Measurements from ENCODE around the gene RAB25.
"Not testable (repeated sequence)": the region's sequence is repeated elsewhere in the genome, so short reads cannot be mapped to it uniquely, and the experiment has no call there.

Gene RAB25

DNA sequence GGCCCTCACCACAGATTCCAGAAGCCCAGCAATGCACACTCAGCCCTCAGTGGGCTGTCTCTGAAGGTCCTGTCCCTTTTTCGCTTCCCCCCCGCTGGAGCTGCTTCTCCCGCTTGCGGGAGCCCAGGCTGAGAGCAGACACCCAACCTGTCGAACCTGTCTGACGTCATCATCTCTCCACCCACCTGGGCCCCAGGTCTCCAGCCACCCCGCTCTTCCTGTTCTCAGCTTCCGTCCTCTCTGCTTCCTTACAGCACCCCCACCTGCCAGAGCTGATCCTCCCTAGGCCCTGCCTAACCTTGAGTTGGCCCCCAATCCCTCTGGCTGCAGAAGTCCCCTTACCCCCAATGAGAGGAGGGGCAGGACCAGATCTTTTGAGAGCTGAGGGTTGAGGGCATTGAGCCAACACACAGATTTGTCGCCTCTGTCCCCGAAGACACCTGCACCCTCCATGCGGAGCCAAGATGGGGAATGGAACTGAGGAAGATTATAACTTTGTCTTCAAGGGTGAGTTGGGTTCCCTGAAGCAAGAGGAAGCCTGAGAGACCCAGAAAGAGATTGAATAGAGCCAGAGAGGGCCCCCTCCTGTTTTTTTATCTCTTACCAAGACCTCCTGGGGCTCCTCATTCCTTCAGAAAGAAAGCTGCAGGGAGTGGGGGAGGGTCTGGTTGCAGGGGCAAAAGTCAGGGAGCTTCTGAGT, at the start of gene RAB25:
Gene RAB25 (plus strand): TSS at position 224 of the 700 bp plus-strand sequence. CDS start 241 bp downstream, at position 465.
- no peak for DNase-seq

DNA sequence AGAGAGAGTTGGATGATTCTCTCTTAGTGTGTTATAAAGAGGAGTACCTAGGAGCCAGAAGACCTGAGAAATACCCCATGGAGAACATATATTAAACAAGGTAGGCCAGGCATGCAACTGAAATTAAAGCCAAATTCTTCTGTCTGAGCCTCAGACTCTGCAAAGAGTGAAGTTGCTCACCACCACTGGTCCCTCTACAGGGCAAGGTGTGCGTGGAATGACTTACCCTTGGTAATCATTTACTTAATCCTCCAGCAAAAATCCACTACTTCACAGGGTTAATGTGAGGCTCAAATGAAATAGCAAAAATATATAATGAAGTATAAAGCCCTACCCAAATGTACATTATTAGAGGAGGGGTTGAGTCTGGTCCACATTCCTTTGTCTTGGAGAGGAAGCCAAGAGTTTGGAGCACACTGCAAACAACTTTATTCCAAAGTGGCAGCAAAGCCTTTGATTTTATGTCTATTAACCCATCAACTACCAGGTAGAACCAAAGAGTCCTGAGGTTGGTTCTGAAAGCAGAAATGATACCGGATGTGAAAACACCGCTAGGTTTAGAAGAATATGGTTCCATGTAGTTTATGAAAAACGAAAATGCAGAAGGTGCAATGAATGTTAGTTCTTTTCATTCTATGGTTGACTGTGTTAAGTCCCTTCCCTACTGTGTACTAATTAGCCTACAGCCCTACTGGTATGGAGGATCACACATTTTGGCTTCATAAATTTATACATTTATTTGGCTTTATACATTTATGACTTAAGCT, 48.7 kb upstream of the RAB25 start:
- DNase-seq: no peak

DNA sequence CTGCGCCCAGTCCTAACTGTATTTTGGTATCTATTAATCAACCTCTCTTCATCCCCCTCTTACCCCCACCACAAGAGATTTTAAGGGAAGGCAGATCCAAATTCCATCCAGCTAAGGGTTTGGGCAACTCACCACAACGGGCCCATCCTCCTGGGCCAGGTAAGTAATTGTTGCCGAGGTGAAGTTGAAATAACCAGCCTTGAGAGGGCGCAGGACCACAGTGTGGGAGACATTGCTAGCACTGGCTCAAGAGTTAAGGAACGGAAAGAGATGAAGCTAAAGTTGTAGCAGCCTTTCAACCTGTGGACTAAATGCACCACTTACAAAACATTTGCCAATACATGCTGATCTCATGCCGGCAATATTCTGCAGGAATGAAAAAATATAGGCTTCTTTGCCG, 46.1 kb upstream of the RAB25 start:
- no peak for DNase-seq

DNA sequence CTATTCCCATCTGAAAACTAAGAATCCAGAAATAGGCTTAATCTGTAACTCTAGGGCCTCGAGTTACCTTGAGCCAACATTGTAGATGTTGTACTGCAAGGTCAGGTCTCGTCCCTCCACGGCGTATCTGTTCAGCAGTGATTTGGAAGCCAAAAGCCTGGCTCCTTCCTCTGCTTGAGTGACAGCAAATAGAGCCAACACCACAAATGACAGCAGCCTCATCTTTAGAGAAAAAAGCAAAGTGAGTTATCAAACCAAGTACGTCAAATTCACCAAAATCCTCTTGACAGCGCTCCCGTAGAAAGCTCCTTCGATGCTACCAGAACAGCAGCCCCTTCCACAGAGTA, 41.0 kb upstream of the RAB25 start:
- DNase-seq: no peak

DNA sequence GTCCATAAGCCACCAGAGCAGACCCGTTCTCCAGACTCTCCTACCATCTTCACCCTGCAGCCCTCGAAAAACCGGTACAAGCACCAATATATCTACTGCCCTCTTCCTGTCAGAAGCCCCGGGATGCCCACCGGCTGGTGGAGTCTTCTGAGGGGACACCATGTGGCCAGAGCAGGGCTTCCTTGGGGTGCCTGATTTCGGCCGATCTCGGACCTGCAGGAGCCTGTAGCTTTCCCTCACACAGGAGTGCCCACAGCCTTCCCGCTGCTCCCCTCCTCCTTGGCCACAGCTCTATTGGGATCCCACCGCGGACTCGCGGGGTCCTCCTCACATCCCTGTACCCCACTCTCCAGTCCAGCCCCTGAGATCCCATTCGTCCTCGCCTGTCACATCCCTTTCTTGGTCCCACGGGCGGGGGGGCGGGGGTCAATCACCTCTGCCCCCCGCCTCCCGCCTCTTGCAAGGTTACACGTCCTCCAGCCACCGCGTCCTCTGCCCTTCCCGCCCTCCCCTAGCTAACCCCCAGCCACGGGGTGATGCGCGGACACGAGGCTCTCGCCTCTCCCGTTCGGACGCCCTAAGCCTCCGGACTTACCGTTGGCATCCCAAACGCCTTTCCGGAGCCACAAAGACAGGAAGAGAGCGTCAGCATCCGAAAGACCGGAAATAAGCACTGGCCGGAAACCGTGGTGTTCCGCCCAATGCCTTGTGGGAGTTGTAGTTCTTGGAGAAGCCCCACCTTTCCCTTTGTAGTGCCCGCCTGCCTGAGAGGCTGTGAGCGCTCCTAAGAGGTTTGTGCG, 40.5 kb upstream of the RAB25 start, which contains the start of gene SSR2:
Gene SSR2 (minus strand): TSS at position 659 of the 800 bp plus-strand sequence. CDS start 784 bp downstream, outside the sequence.
- DNase-seq: peak; percentile 86

DNA sequence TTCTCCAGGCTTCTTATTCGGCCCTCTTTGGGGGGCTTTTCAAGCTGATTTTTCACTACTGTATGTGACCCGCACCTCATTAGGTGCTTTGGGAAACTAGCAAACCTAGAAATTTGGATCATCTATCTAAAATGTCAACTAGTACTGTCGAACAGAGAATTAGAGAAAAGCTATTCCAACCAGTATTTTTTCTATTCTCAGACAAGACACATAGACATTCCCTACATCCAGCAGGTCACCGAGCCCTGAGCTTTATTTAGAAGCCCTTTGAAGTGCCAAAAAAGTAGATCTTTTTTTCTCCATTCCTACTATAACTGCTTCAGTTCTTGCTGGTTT, 39.9 kb upstream of the RAB25 start:
- DNase-seq: no peak

DNA sequence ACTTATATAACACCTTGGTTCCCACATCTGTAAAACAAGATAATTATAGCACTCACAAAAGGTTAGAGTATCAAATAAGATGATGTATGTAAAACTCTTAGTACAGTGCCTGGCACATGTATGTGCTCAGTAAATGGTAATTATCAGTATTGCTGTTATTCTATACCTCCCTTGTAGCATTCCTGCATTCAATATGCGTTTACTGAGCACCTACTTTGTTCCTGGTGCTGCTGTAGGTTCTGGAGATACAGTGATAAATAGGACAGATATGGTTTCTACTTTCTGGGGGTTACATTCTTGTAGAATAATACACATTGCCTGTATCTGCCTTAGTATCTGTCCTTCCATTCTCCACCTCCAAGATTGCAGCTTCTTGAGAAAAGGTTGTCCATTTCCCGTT, 39.0 kb upstream of the RAB25 start:
- DNase-seq: no peak

DNA sequence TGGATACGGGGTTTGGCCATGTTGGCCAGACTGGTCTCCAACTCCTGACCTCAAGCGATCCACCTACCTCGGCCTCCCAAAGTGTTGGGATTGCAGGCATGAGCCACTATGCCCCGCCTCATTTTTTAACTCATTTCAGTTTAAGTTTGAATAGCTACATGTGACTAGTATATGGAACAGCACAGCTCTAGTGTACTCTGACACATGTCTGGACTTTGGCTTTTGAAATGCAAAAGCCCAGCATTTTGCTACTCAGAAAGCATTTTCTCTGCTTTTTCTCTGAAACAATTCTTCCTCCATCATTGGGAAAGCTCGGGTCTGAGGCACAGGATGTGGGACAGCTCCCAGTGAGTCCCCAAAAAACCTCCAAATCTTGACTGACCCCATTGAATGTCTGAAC, 36.2 kb upstream of the RAB25 start:
- no peak for DNase-seq

DNA sequence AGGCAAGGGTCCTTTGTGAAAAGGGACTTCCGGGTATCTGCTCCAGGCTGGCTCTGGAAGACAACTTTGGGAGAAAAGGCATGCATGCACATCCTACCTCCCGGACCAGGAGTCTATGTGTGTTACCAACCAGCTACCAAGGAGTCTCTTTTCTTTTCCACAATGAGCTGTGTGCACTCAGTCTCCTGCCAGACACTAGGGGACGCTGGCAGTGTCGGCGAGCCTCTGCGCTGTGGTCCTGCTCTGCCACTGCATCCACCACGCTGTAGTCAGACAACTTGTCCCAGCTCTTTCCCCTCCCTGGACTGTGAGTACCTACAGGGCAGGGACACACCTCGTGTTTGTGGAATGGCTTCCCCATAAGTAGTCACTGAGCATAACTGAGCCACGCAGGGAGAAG, 35.1 kb upstream of the RAB25 start:
- DNase-seq: peak; percentile 69

DNA sequence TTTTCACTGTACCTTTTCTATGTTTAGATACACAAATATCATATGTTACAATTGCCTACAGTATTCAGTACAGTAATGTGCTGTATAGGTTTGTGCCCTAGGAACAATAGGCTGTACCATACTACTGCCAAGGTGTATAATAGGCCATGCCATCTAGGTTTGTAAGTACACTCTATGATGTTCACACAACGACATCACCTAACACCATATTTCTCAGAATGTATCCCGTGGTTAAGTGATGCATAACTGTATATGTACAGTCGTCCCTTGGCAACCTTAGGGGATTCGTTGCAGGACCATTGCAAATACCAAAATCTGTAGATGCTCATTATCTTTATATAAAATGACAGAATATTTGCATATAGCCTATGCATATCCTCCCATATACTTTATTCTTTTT, 34.4 kb upstream of the RAB25 start:
- no peak for DNase-seq

DNA sequence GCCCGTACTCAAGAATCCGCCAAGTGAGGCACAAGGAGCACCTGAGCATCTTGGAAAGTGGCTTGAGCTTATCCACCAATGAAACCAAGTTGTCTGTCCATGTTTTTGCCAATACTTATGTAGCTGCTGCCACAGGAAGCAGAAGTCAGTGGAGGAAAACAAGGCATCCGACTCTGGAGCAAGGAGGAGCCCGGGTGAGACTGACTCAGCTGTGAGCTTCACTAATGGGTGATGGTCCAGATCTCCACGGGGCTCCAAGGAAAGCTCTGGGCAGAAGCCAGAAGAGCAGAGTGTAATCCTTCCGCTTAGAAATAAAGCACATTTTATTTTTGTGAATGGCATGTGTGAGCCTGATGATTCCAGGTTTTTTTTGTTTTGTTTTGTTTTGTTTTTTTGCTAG, 27.9 kb upstream of the RAB25 start:
- no peak for DNase-seq

DNA sequence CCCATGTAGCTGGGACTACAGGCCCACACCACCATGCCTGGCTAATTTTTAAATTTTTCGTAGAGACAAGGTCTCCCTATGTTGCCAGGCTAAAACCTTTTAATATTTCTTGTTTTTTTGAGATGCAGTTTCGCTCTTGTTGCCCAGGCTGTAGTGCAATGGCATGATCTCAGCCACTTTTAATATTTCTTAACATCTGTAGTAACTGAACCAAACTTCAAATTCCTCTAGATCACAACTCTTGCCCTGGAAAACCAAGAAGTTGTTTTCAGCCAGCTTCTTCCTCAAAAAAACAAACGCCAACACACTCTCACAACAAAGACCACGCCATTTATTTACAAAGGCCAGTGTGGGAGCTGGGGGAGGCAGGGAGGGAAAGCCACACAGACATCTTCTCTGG, 26.0 kb upstream of the RAB25 start:
- DNase-seq: not testable (repeated sequence)

DNA sequence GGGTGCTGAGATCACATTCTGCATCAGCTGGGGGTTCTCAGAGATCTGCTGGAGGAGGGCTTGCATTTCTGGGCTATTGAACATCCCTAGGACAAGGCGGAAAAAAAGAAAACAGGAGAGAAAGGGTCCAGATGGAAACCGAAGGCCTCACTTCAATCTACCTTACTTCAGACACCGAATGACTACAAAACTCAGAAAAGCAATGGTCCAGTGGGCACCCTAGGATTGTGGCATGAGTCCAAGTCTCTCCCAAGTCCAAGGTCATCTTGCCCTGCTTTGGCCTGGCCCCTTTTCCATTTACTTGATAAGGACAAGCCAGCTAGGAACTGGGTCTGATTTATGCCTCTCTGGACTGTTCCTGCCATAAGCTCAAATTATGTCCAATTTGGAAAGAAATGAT, 18.1 kb upstream of the RAB25 start:
- DNase-seq: no peak

DNA sequence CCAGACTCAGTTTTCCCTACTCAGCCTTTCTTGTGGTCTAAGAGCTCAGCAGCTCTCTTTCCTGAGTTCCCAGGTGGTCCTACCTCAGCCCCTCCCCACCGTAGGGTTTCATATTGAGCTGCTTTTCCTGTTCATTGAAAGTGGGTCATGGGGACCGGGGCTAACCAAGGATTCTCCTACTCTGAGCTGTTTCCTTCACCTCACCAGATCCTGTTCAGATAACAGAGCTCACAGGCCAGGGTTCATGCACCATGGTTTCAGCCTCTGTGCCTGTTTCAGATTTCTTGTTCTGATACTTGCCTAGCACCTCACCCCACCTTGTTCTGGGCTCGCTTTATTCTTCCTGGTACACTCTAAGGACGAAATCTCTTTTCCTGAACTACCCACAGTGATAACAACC, 15.9 kb upstream of the RAB25 start:
- no peak for DNase-seq

DNA sequence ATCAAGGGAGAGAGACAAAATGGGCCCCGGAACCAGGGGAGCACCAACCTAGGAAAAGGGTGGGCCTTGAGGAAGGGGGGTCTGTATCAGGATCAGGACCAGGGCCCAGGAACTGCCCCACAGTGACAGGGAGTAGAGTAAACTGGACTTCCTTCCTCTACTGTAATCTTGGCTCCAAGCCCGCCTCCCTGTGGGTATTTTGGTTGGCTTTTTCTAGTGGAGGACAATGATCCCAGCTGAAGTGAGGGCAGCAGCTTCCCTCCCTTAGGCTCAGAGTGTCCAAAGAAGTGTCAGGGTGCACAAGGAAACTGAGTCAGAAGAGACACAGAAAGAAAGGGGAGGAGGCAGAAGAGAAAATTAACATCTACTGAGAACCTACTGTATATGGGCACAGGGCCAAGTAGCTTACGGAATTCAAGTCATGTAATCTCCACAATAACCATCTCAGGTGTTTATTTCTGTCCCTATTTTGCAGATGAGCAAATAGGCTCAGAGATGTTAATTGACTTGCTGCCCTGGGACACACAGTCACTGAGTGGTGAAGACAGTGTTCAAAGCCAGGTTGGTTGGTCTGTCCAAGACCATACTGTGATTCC, 12.2 kb upstream of the RAB25 start:
- DNase-seq: no peak

DNA sequence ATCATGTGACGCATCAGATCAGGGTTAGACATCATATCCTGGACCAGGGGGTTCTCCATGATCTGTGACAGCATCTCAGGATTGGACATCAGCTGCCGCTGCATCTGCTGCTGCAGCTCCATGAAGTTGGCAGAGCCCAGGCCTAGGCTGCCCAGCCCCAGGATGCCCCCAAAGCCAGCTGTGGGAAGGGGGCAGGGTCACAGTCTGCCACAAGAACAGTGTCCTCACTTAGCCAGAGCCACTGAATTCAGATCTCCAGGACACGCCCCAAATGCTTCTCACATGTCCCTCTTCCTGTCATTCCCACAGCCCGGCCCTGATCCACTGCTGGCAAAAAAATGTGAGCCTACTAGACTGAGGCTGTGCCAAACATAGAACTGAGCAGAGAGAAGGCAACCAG, 10.6 kb upstream of the RAB25 start:
- DNase-seq: no peak

DNA sequence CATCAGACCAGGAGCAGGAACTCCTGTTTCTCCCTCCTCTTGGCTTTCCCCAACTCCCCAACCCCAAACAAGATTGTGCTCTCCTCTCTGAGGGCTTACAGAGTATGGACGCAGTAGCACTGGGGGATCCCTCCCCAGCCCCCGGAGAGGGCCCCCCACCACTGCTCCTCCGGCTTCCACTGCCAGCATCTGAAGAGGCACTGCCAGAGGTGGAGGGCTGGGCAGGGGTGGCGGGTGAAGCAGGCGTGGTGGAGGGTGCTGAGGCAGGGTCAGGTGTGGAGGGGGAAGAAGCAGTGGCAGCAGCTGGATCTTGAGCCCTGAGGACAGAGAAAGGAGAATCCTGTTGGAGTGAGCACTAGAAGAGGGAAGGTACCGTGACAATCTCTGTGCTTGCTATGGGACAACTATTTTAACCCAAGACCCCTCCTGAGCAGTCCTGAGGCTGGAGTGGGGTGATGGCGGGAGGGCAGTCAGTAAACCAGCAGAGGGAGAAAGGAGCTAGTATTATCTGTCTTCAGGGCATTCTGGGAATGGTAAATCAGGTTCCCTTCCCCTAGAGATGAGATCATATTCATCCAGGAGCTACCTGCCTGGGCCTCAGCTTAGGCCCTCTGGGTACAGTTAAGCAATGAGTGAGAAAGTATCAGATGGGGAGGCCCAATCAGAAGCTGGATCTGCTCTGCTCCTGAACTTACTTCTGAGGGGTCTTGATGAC, 9.8 kb upstream of the RAB25 start:
- DNase-seq: no peak

DNA sequence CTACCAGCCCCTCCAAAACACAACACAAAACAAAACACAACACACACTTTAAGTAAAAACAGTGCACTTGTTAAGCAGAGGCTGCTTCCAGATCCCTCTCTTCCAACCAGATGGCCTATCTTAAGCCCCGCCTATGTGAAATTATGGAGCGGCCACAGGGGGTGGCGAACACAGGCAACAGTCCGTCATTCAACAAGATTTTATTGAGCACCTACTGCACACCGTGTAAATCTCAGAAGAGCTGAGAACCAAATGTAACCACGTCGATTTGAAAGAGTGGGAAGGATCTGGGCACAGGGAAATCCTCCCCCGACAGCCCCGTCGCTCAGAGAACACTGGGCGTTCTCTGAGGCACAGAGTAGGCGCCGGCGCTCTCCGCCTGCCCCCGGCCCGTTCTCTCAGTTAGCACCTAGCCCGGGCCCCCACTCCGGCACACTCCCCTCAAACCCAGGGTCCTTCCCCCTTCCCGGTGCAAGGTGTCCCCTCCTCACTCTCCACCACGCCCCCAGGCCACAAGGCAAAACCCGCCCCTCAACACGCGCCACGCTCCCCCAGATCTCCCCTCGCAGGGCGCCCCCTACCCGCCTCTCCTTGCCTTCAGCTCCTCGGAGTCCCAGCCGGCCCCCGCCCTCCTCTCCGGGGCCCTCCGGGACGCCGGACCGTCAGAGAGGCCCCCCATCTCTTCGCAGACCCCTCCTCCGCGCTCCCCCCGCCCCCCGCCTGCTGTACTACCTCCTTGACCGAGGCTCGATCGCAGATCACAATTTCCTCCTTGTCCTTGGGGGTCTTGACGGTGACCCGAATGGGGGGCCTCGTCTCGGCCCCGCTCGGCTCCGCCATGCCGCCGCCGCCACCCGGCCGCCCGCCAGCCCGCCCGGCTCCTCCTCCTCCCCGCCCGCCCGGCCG, 7.8 kb upstream of the RAB25 start:
- peak; percentile 84 for DNase-seq

DNA sequence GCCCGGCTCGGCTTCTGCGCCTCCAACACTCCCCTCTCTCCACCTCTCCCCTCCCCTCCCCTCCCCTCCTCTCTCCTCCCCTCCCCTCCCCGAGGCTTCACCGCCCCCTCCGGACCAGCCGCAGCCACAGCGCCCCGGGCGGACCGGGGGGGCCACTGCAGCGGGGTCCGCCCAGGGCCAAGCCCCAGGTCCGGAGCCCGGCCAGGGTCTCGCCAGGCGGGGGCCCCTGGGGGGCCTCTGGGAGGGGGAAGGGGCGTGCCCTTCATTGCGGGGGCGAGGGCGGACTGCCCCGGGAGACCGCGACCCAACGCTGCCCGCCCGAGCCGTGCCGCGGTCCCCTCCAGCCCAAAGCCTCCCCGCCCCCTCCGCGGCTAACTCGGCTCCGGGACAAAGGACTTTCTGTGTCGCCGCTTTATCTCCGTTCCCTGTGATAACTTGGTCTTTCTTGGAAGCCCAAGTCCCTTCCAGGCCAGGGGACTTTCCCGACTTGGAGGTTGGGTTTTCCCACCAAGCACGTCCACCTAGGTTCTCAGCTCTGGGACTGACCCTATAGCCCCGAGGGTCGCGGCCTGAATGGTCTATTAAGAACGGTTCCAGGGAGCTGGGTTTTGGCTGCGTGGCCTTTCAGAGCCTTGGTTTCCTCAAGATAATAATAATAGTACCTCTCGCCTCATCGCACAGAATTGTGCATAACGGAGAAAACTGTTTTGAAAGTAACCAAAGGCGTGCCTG, 7.0 kb upstream of the RAB25 start, which contains the start of gene UBQLN4:
Gene UBQLN4 (minus strand): TSS at position 31 of the 732 bp plus-strand sequence. CDS start 97 bp downstream, outside the sequence.
- peak; percentile 90 for DNase-seq

DNA sequence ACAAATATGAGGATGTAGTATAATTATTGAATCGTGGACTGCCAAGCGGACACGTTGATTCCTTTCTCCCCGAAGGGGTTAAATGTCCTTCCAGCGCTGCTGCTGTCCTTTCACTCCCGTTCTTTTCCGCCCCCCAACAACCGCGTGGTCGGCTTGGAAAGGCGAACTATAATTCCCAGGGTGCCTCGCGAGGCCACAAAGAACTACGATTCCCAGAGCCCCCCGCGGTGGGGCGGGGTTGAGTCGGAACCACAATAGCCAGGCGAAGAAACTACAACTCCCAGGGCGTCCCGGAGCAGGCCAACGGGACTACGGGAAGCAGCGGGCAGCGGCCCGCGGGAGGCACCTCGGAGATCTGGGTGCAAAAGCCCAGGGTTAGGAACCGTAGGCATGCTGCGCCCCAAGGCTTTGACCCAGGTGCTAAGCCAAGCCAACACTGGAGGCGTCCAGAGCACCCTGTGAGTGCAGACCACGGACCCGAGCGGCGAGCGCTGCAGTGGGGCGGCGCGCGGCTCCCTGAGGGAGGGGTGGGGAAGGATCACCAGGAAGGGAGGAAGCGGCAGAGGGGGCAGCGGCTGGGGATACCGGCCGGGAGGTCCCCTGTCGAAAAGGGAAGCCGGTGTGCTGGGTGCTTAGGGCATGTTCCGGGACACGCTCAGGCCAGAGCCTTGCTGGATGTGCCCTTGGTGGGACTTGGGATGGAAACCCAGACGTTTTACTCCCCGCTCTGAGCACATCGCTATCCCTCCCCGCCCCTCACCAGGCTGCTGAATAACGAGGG, 6.3 kb upstream of the RAB25 start, which contains the start of gene LAMTOR2:
Gene LAMTOR2 (plus strand): TSS at position 283 of the 781 bp plus-strand sequence. CDS start 108 bp downstream, at position 391.
- peak; percentile 97 for DNase-seq

Measured in activated CD8-positive, alpha-beta memory T cell treated with anti-CD3 and anti-CD28 coated beads, Interleukin-2, amount 50 U/mL, for 48 hours (primary cell).